Activated naive CD8-positive, alpha-beta T cell treated with anti-CD3 and anti-CD28 coated beads, Interleukin-2, amount 50 U/mL, for 16 hours (primary cell): Measurements from ENCODE around the gene PEAK3.

Source experiments
- DNase-seq: peaks from one replicate; pipeline ENCODE4 v3.0.0-alpha.2; 2020; ENCODE audit warnings: low read depth, low spot score

PEAK3 gene

GRCh38 chr19:2315121-2315817, 33.3 kb upstream of the PEAK3 start:
- DNase-seq: no peak

GRCh38 chr19:2312820-2313501, 31.0 kb upstream of the PEAK3 start:
- DNase-seq: no peak

GRCh38 chr19:2311093-2311492, 29.1 kb upstream of the PEAK3 start:
- no peak for DNase-seq

- no peak for DNase-seq
Observed at GRCh38 chr19:2309734-2310362, 27.9 kb upstream of the PEAK3 start.

- no peak for DNase-seq
Observed at GRCh38 chr19:2308114-2308556, 26.2 kb upstream of the PEAK3 start, which contains the start of gene LINGO3. Gene LINGO3, minus strand, starts transcription at chr19:2308154. Its CDS starts 16,378 bp downstream, at chr19:2291776.

- DNase-seq: no peak
Observed at GRCh38 chr19:2307518-2308012, 25.6 kb upstream of the PEAK3 start.

GRCh38 chr19:2306971-2307370, 25.0 kb upstream of the PEAK3 start:
- DNase-seq: no peak

GRCh38 chr19:2306281-2306806, 24.4 kb upstream of the PEAK3 start:
- no peak for DNase-seq

- DNase-seq: no peak
Observed at GRCh38 chr19:2305452-2306280, 23.7 kb upstream of the PEAK3 start.

GRCh38 chr19:2303211-2303798, 21.3 kb upstream of the PEAK3 start:
- no peak for DNase-seq

- no peak for DNase-seq
Observed at GRCh38 chr19:2302319-2303210, 20.6 kb upstream of the PEAK3 start.

GRCh38 chr19:2300533-2300932, 18.6 kb upstream of the PEAK3 start:
- DNase-seq: no peak

- no peak for DNase-seq
Observed at GRCh38 chr19:2296141-2296540, 14.2 kb upstream of the PEAK3 start.

GRCh38 chr19:2294687-2295335, 12.8 kb upstream of the PEAK3 start:
- no peak for DNase-seq

- no peak for DNase-seq
Observed at GRCh38 chr19:2291185-2291751, 9.3 kb upstream of the PEAK3 start.

GRCh38 chr19:2290441-2291184, 8.6 kb upstream of the PEAK3 start:
- no peak for DNase-seq

GRCh38 chr19:2289714-2290435, 7.9 kb upstream of the PEAK3 start:
- DNase-seq: no peak
